HL-60 (cell line): ENCODE data around the gene LTN1.

ENCODE experiments used
- POLR2AphosphoS5 ChIP-seq: IDR thresholded peaks from 2 replicates; pipeline ENCODE4 v1.6.1; 2012; ENCODE audit warnings: low read depth
- TF ChIP-seq, protein P1 (sequence below): IDR thresholded peaks from one replicate; pipeline ENCODE4 v1.5.1; 2011; ENCODE audit warnings: low read length, control low read depth, inconsistent platforms; ENCODE audit not compliant: insufficient read depth
- TF ChIP-seq, protein P2 (sequence below): IDR thresholded peaks from 2 replicates; pipeline ENCODE4 v1.6.1; 2012; ENCODE audit warnings: low read depth; ENCODE audit not compliant: insufficient replicate concordance

DNA sequence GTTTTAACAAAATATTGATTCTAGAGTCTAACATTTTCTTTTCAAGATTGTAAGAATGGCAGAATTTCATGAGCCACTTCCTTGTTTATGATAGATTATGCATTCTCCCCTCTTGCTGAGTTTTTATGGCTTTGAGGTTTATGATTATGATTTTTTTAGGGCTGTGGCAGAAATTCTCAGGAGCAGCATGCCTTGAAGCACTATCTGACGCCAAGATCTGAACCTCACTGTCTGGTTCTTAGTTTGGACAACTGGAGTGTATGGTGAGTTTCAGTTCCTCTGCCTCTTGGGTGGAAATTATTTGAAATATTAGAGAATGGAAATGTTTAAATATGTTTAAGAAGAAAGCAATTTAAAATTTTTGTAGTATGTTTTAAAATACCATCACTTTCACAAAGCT is 42.0 kb upstream of the LTN1 start:
- TF ChIP-seq, protein P1, sequence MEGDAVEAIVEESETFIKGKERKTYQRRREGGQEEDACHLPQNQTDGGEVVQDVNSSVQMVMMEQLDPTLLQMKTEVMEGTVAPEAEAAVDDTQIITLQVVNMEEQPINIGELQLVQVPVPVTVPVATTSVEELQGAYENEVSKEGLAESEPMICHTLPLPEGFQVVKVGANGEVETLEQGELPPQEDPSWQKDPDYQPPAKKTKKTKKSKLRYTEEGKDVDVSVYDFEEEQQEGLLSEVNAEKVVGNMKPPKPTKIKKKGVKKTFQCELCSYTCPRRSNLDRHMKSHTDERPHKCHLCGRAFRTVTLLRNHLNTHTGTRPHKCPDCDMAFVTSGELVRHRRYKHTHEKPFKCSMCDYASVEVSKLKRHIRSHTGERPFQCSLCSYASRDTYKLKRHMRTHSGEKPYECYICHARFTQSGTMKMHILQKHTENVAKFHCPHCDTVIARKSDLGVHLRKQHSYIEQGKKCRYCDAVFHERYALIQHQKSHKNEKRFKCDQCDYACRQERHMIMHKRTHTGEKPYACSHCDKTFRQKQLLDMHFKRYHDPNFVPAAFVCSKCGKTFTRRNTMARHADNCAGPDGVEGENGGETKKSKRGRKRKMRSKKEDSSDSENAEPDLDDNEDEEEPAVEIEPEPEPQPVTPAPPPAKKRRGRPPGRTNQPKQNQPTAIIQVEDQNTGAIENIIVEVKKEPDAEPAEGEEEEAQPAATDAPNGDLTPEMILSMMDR: no peak
- no peak for TF ChIP-seq POLR2AphosphoS5
- TF ChIP-seq, protein P2, sequence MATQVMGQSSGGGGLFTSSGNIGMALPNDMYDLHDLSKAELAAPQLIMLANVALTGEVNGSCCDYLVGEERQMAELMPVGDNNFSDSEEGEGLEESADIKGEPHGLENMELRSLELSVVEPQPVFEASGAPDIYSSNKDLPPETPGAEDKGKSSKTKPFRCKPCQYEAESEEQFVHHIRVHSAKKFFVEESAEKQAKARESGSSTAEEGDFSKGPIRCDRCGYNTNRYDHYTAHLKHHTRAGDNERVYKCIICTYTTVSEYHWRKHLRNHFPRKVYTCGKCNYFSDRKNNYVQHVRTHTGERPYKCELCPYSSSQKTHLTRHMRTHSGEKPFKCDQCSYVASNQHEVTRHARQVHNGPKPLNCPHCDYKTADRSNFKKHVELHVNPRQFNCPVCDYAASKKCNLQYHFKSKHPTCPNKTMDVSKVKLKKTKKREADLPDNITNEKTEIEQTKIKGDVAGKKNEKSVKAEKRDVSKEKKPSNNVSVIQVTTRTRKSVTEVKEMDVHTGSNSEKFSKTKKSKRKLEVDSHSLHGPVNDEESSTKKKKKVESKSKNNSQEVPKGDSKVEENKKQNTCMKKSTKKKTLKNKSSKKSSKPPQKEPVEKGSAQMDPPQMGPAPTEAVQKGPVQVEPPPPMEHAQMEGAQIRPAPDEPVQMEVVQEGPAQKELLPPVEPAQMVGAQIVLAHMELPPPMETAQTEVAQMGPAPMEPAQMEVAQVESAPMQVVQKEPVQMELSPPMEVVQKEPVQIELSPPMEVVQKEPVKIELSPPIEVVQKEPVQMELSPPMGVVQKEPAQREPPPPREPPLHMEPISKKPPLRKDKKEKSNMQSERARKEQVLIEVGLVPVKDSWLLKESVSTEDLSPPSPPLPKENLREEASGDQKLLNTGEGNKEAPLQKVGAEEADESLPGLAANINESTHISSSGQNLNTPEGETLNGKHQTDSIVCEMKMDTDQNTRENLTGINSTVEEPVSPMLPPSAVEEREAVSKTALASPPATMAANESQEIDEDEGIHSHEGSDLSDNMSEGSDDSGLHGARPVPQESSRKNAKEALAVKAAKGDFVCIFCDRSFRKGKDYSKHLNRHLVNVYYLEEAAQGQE: no peak
